Measurements from ENCODE around the gene DIP2A. TPM values are rescaled to one million over a fixed set of nuclear protein-coding genes. Genes with fewer than 3 reads are reported as not detected.

Gene DIP2A
- polyA plus RNA-seq, 1 donor from 2014 or later, result 45.0 TPM

DNA sequence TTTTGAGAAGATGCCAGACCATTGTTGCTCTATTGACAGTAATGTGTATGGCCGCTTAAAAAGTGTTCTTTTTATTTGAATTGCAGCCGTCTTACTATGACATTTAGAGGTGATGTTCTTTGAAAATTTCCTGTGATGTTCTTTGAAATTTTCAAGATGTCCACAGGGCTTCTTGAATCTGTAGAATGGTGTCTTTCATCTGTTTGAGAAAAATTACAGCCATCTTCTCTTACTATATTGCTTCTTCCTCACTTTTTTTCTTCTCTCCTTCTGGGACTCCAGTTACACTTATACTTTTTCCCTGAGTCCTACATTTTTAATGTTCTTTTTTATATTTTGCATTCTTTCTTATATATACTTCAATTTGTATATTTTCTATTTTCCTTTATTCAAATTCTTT is 57.4 kb downstream of the DIP2A start:
- Histone ChIP-seq H3K4me3 (ENCODE audit: low read length) (no peak overlapping the region), H3F3A (ENCODE audit: insufficient read depth, low read length, poor library complexity, severe bottlenecking) (no peaks in the 10 kb centered on the region), H3K36me3 (ENCODE audit: insufficient read depth, low read length) (no peaks in the 10 kb centered on the region), H3K27me3 (ENCODE audit: insufficient read depth, low read depth, low read length) (no peaks in the 10 kb centered on the region), H3K27ac (ENCODE audit: low read length) (no peak overlapping the region), H3K9me2 (ENCODE audit: insufficient read depth, low read length) (no peaks in the 10 kb centered on the region), H3K9ac (ENCODE audit: low read length) (no peak overlapping the region), H2AFZ (ENCODE audit: low read depth, low read length) (no peak overlapping the region), H3K79me2 (replicated peaks; ENCODE audit: insufficient read depth, low read length) (no peaks in the 10 kb centered on the region), H3K9me3 (ENCODE audit: low read length) (no peaks in the 10 kb centered on the region), H3K4me2 (ENCODE audit: low read length) (no peak overlapping the region), H4K20me1 (ENCODE audit: insufficient read depth) (no peaks in the 10 kb centered on the region)
- TF ChIP-seq, protein P1, sequence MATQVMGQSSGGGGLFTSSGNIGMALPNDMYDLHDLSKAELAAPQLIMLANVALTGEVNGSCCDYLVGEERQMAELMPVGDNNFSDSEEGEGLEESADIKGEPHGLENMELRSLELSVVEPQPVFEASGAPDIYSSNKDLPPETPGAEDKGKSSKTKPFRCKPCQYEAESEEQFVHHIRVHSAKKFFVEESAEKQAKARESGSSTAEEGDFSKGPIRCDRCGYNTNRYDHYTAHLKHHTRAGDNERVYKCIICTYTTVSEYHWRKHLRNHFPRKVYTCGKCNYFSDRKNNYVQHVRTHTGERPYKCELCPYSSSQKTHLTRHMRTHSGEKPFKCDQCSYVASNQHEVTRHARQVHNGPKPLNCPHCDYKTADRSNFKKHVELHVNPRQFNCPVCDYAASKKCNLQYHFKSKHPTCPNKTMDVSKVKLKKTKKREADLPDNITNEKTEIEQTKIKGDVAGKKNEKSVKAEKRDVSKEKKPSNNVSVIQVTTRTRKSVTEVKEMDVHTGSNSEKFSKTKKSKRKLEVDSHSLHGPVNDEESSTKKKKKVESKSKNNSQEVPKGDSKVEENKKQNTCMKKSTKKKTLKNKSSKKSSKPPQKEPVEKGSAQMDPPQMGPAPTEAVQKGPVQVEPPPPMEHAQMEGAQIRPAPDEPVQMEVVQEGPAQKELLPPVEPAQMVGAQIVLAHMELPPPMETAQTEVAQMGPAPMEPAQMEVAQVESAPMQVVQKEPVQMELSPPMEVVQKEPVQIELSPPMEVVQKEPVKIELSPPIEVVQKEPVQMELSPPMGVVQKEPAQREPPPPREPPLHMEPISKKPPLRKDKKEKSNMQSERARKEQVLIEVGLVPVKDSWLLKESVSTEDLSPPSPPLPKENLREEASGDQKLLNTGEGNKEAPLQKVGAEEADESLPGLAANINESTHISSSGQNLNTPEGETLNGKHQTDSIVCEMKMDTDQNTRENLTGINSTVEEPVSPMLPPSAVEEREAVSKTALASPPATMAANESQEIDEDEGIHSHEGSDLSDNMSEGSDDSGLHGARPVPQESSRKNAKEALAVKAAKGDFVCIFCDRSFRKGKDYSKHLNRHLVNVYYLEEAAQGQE (IDR thresholded peaks at IDR 0.05; ENCODE audit: borderline replicate concordance), result no peak

DNA sequence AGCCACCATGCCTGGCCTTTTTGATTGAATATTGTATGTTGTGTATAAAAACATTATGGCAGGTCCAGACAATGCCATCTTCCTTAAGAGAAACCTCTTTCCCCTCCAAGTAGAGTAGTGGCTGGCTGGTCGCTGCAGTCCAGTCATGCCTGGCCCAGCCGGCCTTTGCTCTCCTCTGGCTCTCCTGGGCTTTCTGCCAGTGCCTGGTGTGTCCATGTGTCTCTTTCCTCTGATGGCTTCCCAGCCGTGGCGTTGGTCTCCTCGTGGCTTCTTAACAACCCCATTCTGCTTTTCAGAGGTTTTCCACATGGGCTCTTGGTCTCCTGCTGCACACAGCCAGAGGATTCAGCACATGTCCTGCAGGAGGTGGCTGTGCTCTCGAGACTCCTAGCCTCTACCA is 58.7 kb downstream of the DIP2A start:
- Histone ChIP-seq H3K9ac (ENCODE audit: low read length) (no peak overlapping the region), H2AFZ (ENCODE audit: low read depth, low read length) (no peak overlapping the region), H3F3A (ENCODE audit: insufficient read depth, low read length, poor library complexity, severe bottlenecking) (no peaks in the 10 kb centered on the region), H4K20me1 (ENCODE audit: insufficient read depth) (no peaks in the 10 kb centered on the region), H3K9me3 (ENCODE audit: low read length) (no peaks in the 10 kb centered on the region), H3K36me3 (ENCODE audit: insufficient read depth, low read length) (no peaks in the 10 kb centered on the region), H3K27me3 (ENCODE audit: insufficient read depth, low read depth, low read length) (no peaks in the 10 kb centered on the region), H3K27ac (ENCODE audit: low read length) (no peak overlapping the region), H3K9me2 (ENCODE audit: insufficient read depth, low read length) (no peaks in the 10 kb centered on the region), H3K4me2 (ENCODE audit: low read length) (no peak overlapping the region), H3K79me2 (replicated peaks; ENCODE audit: insufficient read depth, low read length) (no peaks in the 10 kb centered on the region), H3K4me3 (ENCODE audit: low read length) (no peak overlapping the region)
- TF ChIP-seq POLR2AphosphoS5 (IDR thresholded peaks at IDR 0.05), result no peak
- TF ChIP-seq, protein P2, sequence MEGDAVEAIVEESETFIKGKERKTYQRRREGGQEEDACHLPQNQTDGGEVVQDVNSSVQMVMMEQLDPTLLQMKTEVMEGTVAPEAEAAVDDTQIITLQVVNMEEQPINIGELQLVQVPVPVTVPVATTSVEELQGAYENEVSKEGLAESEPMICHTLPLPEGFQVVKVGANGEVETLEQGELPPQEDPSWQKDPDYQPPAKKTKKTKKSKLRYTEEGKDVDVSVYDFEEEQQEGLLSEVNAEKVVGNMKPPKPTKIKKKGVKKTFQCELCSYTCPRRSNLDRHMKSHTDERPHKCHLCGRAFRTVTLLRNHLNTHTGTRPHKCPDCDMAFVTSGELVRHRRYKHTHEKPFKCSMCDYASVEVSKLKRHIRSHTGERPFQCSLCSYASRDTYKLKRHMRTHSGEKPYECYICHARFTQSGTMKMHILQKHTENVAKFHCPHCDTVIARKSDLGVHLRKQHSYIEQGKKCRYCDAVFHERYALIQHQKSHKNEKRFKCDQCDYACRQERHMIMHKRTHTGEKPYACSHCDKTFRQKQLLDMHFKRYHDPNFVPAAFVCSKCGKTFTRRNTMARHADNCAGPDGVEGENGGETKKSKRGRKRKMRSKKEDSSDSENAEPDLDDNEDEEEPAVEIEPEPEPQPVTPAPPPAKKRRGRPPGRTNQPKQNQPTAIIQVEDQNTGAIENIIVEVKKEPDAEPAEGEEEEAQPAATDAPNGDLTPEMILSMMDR (IDR thresholded peaks at IDR 0.05; ENCODE audit: poor library complexity, severe bottlenecking), result no peak
- no peak for TF ChIP-seq EP300 (conservative IDR thresholded peaks at IDR 0.05; ENCODE audit: poor library complexity, severe bottlenecking)
- no peak for TF ChIP-seq MXI1 (conservative IDR thresholded peaks at IDR 0.05; ENCODE audit: poor library complexity, severe bottlenecking)
- TF ChIP-seq SMC3 (conservative IDR thresholded peaks at IDR 0.05; ENCODE audit: poor library complexity), result no peak
- no peak for TF ChIP-seq RAD21 (conservative IDR thresholded peaks at IDR 0.05)
- TF ChIP-seq, protein P1 (IDR thresholded peaks at IDR 0.05; ENCODE audit: borderline replicate concordance), result no peak
